HEK293T (cell line): ENCODE results near the gene SIDT2.

Source experiments
- ARNT ChIP-seq: fragments of 450-650 bp; IDR thresholded peaks from 2 replicates; pipeline ENCODE4 v1.6.1; 2017; ENCODE audit warnings: mild to moderate bottlenecking
- BHLHE40 ChIP-seq: fragments of 450-650 bp; IDR thresholded peaks from 2 replicates; pipeline ENCODE4 v1.6.1; 2016; ENCODE audit warnings: mild to moderate bottlenecking, moderate library complexity, borderline replicate concordance
- CTBP1 ChIP-seq: fragments of 450-650 bp; IDR thresholded peaks from 2 replicates; pipeline ENCODE4 v1.6.1; 2016; ENCODE audit warnings: borderline replicate concordance
- ELF4 ChIP-seq: fragments of 450-650 bp; IDR thresholded peaks from 2 replicates; pipeline ENCODE4 v1.6.1; 2017; ENCODE audit warnings: antibody characterized with exemption
- FOXK2 ChIP-seq: fragments of 450-650 bp; IDR thresholded peaks from 2 replicates; pipeline ENCODE4 v1.6.1; 2016; ENCODE audit warnings: mild to moderate bottlenecking
- LEF1 ChIP-seq: fragments of 450-650 bp; IDR thresholded peaks from 2 replicates; pipeline ENCODE4 v1.6.1; 2017; ENCODE audit warnings: mild to moderate bottlenecking, borderline replicate concordance
- NFRKB ChIP-seq: fragments of 450-650 bp; IDR thresholded peaks from 2 replicates; pipeline ENCODE4 v1.6.1; 2016; ENCODE audit warnings: mild to moderate bottlenecking, moderate library complexity
- SP1 ChIP-seq: fragments of 450-650 bp; IDR thresholded peaks from 2 replicates; pipeline ENCODE4 v1.6.1; 2017
- SUZ12 ChIP-seq: fragments of 450-650 bp; IDR thresholded peaks from 2 replicates; pipeline ENCODE4 v1.6.1; 2016; ENCODE audit warnings: mild to moderate bottlenecking
- TARDBP ChIP-seq: fragments of 450-650 bp; IDR thresholded peaks from 2 replicates; pipeline ENCODE4 v1.6.1; 2016

DNA sequence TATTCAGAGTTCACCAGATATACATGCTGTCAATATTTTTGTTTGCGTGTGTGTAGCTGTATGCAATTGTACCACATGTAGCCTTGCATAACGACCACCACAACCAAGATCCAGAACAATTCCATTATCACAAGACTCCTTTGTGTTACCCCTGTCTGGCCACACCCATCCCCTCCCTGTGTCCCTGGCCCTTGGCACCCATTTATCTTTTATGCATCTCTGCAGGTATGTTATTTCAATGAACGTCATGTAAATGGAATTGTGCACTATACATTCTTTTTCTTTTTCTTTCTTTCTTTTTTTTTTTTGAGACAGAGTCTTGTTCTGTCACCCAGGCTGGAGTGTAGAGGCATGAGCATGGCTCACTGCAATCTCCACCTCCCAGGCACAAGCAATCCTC is 44.1 kb upstream of the SIDT2 start:
- TF ChIP-seq FOXK2 (no peak), SP1 (no peak), NFRKB (no peak), SUZ12 (no peak), ARNT (no peak), ELF4 (no peak), LEF1 (no peak), TARDBP (no peak), BHLHE40 (no peak), CTBP1 (no peak)
